ENCODE data around the gene AGAP1.

Gene AGAP1

GRCh38 chr2:236168110-236169080, 674.6 kb downstream of the AGAP1 start, which contains the start of gene GBX2:
GBX2 (minus strand) TSS chr2:236168386; CDS start chr2:236167971, 415 bp downstream.
- H3K4me3 ChIP-seq (ENCODE audit: low read depth in 1 of 2, low read length in 2 of 2) = peak within 1 kb of the TSS in 1 of 2 donors; percentile 16
- H3K27ac ChIP-seq (ENCODE audit: low read depth, low read length) = no peak within 1 kb of the TSS
- H3K27me3 ChIP-seq (ENCODE audit: control insufficient read depth in 1 of 2, insufficient read depth in 2 of 2, low read length in 2 of 2) = peaks cover 83 to 90% of the 10 kb centered on the region in 2 donors
- H3K36me3 ChIP-seq (ENCODE audit: control insufficient read depth in 1 of 2, insufficient read depth in 2 of 2, low read length in 2 of 2) = no peaks in the 10 kb centered on the region
- H3K9me3 ChIP-seq (ENCODE audit: control insufficient read depth in 1 of 2, low read length in 2 of 2) = no peaks in the 10 kb centered on the region
- peaks cover 8 to 14% of the 10 kb centered on the region in 2 donors for H3K4me1 ChIP-seq (ENCODE audit: control insufficient read depth in 1 of 2, insufficient read depth in 2 of 2, low read length in 2 of 2)
- H3K9ac ChIP-seq (ENCODE audit: low read depth in 1 of 2, low read length in 2 of 2) = no peak within 1 kb of the TSS

GRCh38 chr2:236169151-236169721, 675.4 kb downstream of the AGAP1 start:
- Histone ChIP-seq H3K27ac (ENCODE audit: low read depth, low read length) (no peak overlapping the region), H3K9ac (ENCODE audit: low read depth in 1 of 2, low read length in 2 of 2) (no peak overlapping the region), H3K4me3 (ENCODE audit: low read depth in 1 of 2, low read length in 2 of 2) (no peak overlapping the region), H3K4me1 (ENCODE audit: control insufficient read depth in 1 of 2, insufficient read depth in 2 of 2, low read length in 2 of 2) (peaks cover 3 to 12% of the 10 kb centered on the region in 2 donors), H3K36me3 (ENCODE audit: control insufficient read depth in 1 of 2, insufficient read depth in 2 of 2, low read length in 2 of 2) (no peaks in the 10 kb centered on the region), H3K27me3 (ENCODE audit: control insufficient read depth in 1 of 2, insufficient read depth in 2 of 2, low read length in 2 of 2) (peaks cover 85 to 90% of the 10 kb centered on the region in 2 donors), H3K9me3 (ENCODE audit: control insufficient read depth in 1 of 2, low read length in 2 of 2) (no peaks in the 10 kb centered on the region)

DNA sequence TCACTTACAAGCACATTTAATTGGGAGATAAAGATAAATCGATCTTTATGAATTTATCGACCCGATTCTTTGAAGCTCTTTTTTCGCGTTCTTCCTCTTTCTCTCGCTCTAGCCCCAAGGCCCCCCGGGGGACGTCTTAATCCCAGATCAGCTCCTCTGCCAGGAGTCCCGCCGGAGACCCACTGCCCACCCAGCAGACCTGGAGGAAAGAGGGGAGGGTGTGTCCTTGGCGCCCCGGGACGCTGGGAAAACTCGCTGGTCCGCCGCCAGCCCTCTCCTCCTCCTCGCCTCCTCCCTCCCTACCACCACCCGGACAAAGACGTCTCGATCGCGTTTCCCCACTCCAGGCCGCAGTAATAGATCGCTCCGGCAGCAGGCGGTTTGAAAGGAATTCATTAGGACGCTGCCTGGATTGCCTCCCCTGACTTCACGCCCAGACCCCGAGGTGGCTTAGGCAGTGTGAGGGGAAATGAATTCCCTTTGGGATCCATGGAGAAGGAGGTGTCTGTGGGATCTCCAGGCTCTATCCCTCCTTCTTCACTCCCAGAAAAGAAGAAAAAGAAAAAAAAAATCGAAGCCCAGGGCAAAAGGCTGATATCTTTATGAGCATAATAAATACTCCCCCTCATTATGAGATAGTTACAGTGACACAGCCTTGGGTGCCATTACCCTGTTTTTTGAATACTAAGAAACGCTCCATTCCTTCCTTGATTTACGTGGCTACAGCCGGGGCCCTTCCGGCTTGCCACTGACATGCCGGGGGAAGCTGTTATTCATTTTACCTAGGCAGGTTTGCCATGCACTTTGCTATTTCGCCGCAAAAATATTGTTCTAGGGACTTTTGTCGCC, 676.1 kb downstream of the AGAP1 start:
- no peaks in the 10 kb centered on the region for H3K9me3 ChIP-seq (ENCODE audit: control insufficient read depth in 1 of 2, low read length in 2 of 2)
- H3K4me1 ChIP-seq (ENCODE audit: control insufficient read depth in 1 of 2, insufficient read depth in 2 of 2, low read length in 2 of 2) = peaks cover 0 to 12% of the 10 kb centered on the region in 2 donors
- no peak overlapping the region for H3K4me3 ChIP-seq (ENCODE audit: low read depth in 1 of 2, low read length in 2 of 2)
- H3K9ac ChIP-seq (ENCODE audit: low read depth in 1 of 2, low read length in 2 of 2) = no peak overlapping the region
- H3K27ac ChIP-seq (ENCODE audit: low read depth, low read length) = no peak overlapping the region
- H3K27me3 ChIP-seq (ENCODE audit: control insufficient read depth in 1 of 2, insufficient read depth in 2 of 2, low read length in 2 of 2) = peaks cover 85 to 90% of the 10 kb centered on the region in 2 donors
- no peaks in the 10 kb centered on the region for H3K36me3 ChIP-seq (ENCODE audit: control insufficient read depth in 1 of 2, insufficient read depth in 2 of 2, low read length in 2 of 2)

GRCh38 chr2:236170590-236171165, 676.8 kb downstream of the AGAP1 start:
- H3K27ac ChIP-seq (ENCODE audit: low read depth, low read length) = no peak overlapping the region
- no peaks in the 10 kb centered on the region for H3K36me3 ChIP-seq (ENCODE audit: control insufficient read depth in 1 of 2, insufficient read depth in 2 of 2, low read length in 2 of 2)
- peaks cover 81 to 90% of the 10 kb centered on the region in 2 donors for H3K27me3 ChIP-seq (ENCODE audit: control insufficient read depth in 1 of 2, insufficient read depth in 2 of 2, low read length in 2 of 2)
- no peak overlapping the region for H3K4me3 ChIP-seq (ENCODE audit: low read depth in 1 of 2, low read length in 2 of 2)
- no peaks in the 10 kb centered on the region for H3K9me3 ChIP-seq (ENCODE audit: control insufficient read depth in 1 of 2, low read length in 2 of 2)
- H3K9ac ChIP-seq (ENCODE audit: low read depth in 1 of 2, low read length in 2 of 2) = no peak overlapping the region
- peaks cover 0 to 12% of the 10 kb centered on the region in 2 donors for H3K4me1 ChIP-seq (ENCODE audit: control insufficient read depth in 1 of 2, insufficient read depth in 2 of 2, low read length in 2 of 2)

DNA sequence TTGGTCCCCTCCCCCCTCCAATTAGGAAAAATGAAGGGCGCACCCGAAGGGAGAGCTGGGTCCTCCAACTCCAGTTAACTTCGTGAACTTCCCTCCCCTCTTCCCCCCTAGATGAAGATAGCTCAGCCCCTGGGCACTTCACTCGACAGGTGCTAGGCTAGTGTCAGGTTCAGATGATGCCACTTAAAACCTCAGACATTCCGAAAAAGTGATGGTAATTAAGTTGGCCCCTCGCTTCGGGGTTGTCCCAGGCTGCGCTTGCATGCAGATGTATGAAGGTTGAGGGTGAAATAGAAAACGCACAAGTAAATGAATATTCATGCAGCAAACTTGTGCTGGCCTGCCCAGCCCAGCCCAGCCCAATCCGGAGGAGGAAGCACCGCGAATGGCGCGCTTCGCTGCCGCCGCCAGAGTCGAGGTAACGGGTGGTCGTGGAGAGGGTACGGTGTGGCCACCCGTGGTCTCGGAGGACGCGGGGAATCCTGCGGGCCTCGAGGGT, 677.4 kb downstream of the AGAP1 start:
- peaks cover 0 to 7% of the 10 kb centered on the region in 2 donors for H3K4me1 ChIP-seq (ENCODE audit: control insufficient read depth in 1 of 2, insufficient read depth in 2 of 2, low read length in 2 of 2)
- H3K9ac ChIP-seq (ENCODE audit: low read depth in 1 of 2, low read length in 2 of 2) = no peak overlapping the region
- peaks cover 81 to 89% of the 10 kb centered on the region in 2 donors for H3K27me3 ChIP-seq (ENCODE audit: control insufficient read depth in 1 of 2, insufficient read depth in 2 of 2, low read length in 2 of 2)
- H3K4me3 ChIP-seq (ENCODE audit: low read depth in 1 of 2, low read length in 2 of 2) = no peak overlapping the region
- H3K27ac ChIP-seq (ENCODE audit: low read depth, low read length) = no peak overlapping the region
- H3K9me3 ChIP-seq (ENCODE audit: control insufficient read depth in 1 of 2, low read length in 2 of 2) = no peaks in the 10 kb centered on the region
- no peaks in the 10 kb centered on the region for H3K36me3 ChIP-seq (ENCODE audit: control insufficient read depth in 1 of 2, insufficient read depth in 2 of 2, low read length in 2 of 2)

DNA sequence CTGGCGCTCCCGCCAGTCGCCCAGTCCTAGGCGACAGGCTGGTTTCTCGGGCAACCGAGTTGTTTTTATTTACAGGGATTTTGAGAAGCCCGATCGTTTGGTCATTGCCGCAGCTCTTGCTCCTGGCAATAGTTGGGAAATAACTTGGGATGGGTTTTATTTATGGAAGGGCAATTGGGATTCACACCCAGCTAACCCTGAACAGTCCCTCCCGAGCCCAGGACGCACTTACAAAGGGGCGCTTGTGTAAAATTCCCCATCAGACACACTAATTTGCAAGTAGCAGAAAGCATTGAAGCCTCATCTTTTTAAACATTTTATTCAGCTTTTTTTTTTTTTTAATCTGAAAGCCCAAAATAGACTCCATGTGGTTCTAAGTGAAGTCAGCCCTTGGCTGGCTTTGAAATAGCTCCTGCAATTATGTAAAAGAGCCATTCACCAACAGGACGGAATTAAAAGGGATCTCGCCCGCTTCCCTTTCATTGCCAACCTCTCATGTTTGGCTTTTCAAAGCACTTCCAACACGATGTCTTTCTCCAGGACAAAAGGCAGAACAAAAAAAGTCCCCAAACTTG, 677.9 kb downstream of the AGAP1 start:
- Histone ChIP-seq H3K9ac (ENCODE audit: low read depth in 1 of 2, low read length in 2 of 2) (no peak overlapping the region), H3K4me3 (ENCODE audit: low read depth in 1 of 2, low read length in 2 of 2) (no peak overlapping the region), H3K9me3 (ENCODE audit: control insufficient read depth in 1 of 2, low read length in 2 of 2) (no peaks in the 10 kb centered on the region), H3K36me3 (ENCODE audit: control insufficient read depth in 1 of 2, insufficient read depth in 2 of 2, low read length in 2 of 2) (no peaks in the 10 kb centered on the region), H3K27me3 (ENCODE audit: control insufficient read depth in 1 of 2, insufficient read depth in 2 of 2, low read length in 2 of 2) (peaks cover 77 to 88% of the 10 kb centered on the region in 2 donors), H3K27ac (ENCODE audit: low read depth, low read length) (no peak overlapping the region), H3K4me1 (ENCODE audit: control insufficient read depth in 1 of 2, insufficient read depth in 2 of 2, low read length in 2 of 2) (peaks cover 0 to 2% of the 10 kb centered on the region in 2 donors)

DNA sequence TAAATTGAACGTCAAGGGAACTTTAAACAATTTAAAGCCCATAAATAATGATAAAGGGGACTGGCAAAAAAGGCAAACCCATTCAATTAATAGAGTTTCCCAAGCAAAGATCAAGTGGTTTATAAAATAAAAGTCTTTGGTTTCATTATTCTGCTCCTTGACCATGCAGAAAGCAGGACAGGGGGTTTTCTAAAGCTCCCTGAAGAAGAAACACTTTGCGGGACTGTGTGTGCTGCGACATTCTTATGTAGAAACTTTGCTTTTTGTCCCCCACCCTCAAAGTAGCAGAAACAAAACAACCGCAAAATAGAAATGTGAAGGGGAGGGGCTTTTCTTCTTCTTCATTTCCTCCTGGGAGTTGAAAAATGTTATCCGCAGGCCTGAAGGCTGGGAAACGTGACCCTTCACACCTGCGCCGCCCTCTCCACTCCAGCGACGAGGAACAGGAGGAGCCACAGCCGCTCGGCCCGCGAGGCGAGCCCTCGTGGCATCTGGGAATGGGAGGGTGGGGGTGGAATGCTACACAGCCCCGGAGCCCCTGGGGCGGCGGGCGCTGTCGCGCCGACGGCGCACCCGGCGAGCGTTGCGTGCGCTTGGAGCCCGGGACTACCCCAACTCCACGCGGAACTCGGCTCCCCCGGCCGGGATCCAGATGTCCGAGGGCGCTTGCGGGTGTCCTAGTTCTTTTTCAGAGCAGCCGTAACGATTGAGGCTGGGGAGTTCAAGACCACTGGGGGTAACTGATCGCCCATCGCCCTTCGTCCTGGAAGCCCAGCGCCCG, 678.6 kb downstream of the AGAP1 start:
- Histone ChIP-seq H3K4me3 (ENCODE audit: low read depth in 1 of 2, low read length in 2 of 2) (no peak overlapping the region), H3K9ac (ENCODE audit: low read depth in 1 of 2, low read length in 2 of 2) (no peak overlapping the region), H3K27ac (ENCODE audit: low read depth, low read length) (no peak overlapping the region), H3K4me1 (ENCODE audit: control insufficient read depth in 1 of 2, insufficient read depth in 2 of 2, low read length in 2 of 2) (no peaks in the 10 kb centered on the region), H3K27me3 (ENCODE audit: control insufficient read depth in 1 of 2, insufficient read depth in 2 of 2, low read length in 2 of 2) (peaks cover 75 to 85% of the 10 kb centered on the region in 2 donors), H3K9me3 (ENCODE audit: control insufficient read depth in 1 of 2, low read length in 2 of 2) (no peaks in the 10 kb centered on the region), H3K36me3 (ENCODE audit: control insufficient read depth in 1 of 2, insufficient read depth in 2 of 2, low read length in 2 of 2) (no peaks in the 10 kb centered on the region)

- Histone ChIP-seq H3K27me3 (ENCODE audit: control insufficient read depth in 1 of 2, insufficient read depth in 2 of 2, low read length in 2 of 2) (peaks cover 77 to 91% of the 10 kb centered on the region in 2 donors), H3K27ac (ENCODE audit: low read depth, low read length) (no peak overlapping the region), H3K36me3 (ENCODE audit: control insufficient read depth in 1 of 2, insufficient read depth in 2 of 2, low read length in 2 of 2) (no peaks in the 10 kb centered on the region), H3K4me3 (ENCODE audit: low read depth in 1 of 2, low read length in 2 of 2) (no peak overlapping the region), H3K4me1 (ENCODE audit: control insufficient read depth in 1 of 2, insufficient read depth in 2 of 2, low read length in 2 of 2) (no peaks in the 10 kb centered on the region), H3K9me3 (ENCODE audit: control insufficient read depth in 1 of 2, low read length in 2 of 2) (no peaks in the 10 kb centered on the region), H3K9ac (ENCODE audit: low read depth in 1 of 2, low read length in 2 of 2) (no peak overlapping the region)
Measured at GRCh38 chr2:236173036-236173728, 679.3 kb downstream of the AGAP1 start.

All from duodenal mucosa (tissue), 2 donors.